ENCODE data around the gene CD22. TPM values are rescaled to one million over a fixed set of nuclear protein-coding genes. Genes with fewer than 3 reads are reported as not detected.

CD22 gene
- total RNA-seq, 1 experiment from 2014 or later: not detected

DNA sequence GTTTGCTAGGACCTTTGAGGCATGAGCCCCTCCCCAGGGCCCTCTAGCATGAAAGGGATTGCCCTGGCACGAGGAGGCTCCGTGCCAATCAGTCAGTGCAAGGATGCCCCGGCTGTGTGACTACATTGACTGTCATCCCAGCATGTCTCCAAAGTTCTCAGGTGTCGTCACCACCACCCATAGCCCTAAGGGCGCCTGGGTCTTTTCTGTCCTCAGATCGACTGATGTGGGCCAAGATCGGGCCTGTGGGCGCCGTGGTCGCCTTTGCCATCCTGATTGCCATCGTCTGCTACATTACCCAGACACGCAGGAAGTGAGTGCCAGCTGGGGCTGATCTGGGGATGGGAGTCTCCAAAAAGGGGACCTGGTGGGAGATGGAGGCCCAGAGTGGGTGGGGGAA lies 18.7 kb upstream of the CD22 start:
- TF ChIP-seq, protein P1, sequence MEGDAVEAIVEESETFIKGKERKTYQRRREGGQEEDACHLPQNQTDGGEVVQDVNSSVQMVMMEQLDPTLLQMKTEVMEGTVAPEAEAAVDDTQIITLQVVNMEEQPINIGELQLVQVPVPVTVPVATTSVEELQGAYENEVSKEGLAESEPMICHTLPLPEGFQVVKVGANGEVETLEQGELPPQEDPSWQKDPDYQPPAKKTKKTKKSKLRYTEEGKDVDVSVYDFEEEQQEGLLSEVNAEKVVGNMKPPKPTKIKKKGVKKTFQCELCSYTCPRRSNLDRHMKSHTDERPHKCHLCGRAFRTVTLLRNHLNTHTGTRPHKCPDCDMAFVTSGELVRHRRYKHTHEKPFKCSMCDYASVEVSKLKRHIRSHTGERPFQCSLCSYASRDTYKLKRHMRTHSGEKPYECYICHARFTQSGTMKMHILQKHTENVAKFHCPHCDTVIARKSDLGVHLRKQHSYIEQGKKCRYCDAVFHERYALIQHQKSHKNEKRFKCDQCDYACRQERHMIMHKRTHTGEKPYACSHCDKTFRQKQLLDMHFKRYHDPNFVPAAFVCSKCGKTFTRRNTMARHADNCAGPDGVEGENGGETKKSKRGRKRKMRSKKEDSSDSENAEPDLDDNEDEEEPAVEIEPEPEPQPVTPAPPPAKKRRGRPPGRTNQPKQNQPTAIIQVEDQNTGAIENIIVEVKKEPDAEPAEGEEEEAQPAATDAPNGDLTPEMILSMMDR (conservative IDR thresholded peaks at IDR 0.05): no peak
- H3K27ac ChIP-seq (ENCODE audit: insufficient read length, low read depth, low read length): no peak overlapping the region
- no CpG with 5 or more reads among the region's 12 CpGs for WGBS (ENCODE audit: extremely low coverage, insufficient read length, low lambda C conversion rate)

More for the DNA sequence above, 18.7 kb upstream of the CD22 start:
- no peaks in the 10 kb centered on the region for H3K27me3 ChIP-seq (ENCODE audit: insufficient read depth, low read length)
- no peak overlapping the region for H3K9ac ChIP-seq (ENCODE audit: extremely low read depth, insufficient read length, low read length)
- H2BK120ac ChIP-seq (ENCODE audit: low read depth, low read length, poor library complexity, severe bottlenecking): no peak overlapping the region
- Mint-ChIP-seq H3K9me3 (no peaks in the 10 kb centered on the region), H3K36me3 (ENCODE audit: insufficient read depth in 1 of 3, low read depth in 3 of 3) (peaks cover 0 to 2% (median 0%) of the 10 kb centered on the region in 3 experiments; a peak in 1 of 7 replicates), H3K27me3 (ENCODE audit: low read depth) (no peaks in the 10 kb centered on the region; the same call in 1 of the 2 replicates), H3K4me1 (peaks cover 0 to 4% of the 10 kb centered on the region in 2 experiments; a peak in 1 of 4 replicates), H3K4me3 (no peak overlapping the region), H3K27ac (no peak overlapping the region)
- no peaks in the 10 kb centered on the region for H3K79me2 ChIP-seq (ENCODE audit: insufficient read depth, low read length)
- no peak overlapping the region for H4K8ac ChIP-seq (replicated peaks; ENCODE audit: insufficient read length, low read depth, low read length)
- H2BK20ac ChIP-seq (ENCODE audit: low read depth, low read length, poor library complexity, severe bottlenecking): no peak overlapping the region
- no peaks in the 10 kb centered on the region for H4K20me1 ChIP-seq (ENCODE audit: control insufficient read depth, insufficient read depth, insufficient read length)
- H3K4me2 ChIP-seq (ENCODE audit: insufficient read depth, insufficient read length, low read length): no peak overlapping the region
- H4K5ac ChIP-seq (ENCODE audit: insufficient read length, low read depth, low read length): no peak overlapping the region
- no peak for DNase-seq
- no peak overlapping the region for H3K14ac ChIP-seq (ENCODE audit: insufficient read depth, low read length)
- no peaks in the 10 kb centered on the region; the same call in 1 of the 2 replicates for H3K4me1 ChIP-seq (ENCODE audit: insufficient read depth, low read length)
- no peak overlapping the region for H3K18ac ChIP-seq (ENCODE audit: insufficient read length, low read depth, low read length)
- H3K79me1 ChIP-seq (ENCODE audit: insufficient read depth, low read depth, low read length, poor library complexity, severe bottlenecking): no peaks in the 10 kb centered on the region
- H3T11ph ChIP-seq (ENCODE audit: low read length): no peak overlapping the region
- no peaks in the 10 kb centered on the region for H3K9me3 ChIP-seq (ENCODE audit: control insufficient read depth, low read depth, low read length)
- H4K91ac ChIP-seq (ENCODE audit: insufficient read length, low read depth, low read length): no peak overlapping the region
- no peak overlapping the region for H2BK15ac ChIP-seq (ENCODE audit: low read depth, low read length)
- H2BK5ac ChIP-seq (ENCODE audit: insufficient read length, low read length): no peak overlapping the region
- no peak overlapping the region for H3K4ac ChIP-seq (ENCODE audit: low read depth, low read length)
- H3K23ac ChIP-seq (ENCODE audit: insufficient read length, low read depth, low read length): no peak overlapping the region
- H3K56ac ChIP-seq (ENCODE audit: insufficient read length, low read depth, low read length): no peak overlapping the region
- H2AK5ac ChIP-seq (ENCODE audit: insufficient read length, low read length): no peak overlapping the region
- no peak overlapping the region for H2BK12ac ChIP-seq (ENCODE audit: insufficient read length, low read depth, low read length)
- H3K23me2 ChIP-seq (ENCODE audit: insufficient read length, low read depth, low read length, poor library complexity, severe bottlenecking): no peaks in the 10 kb centered on the region
- H2AFZ ChIP-seq (ENCODE audit: low read length): no peak overlapping the region

All from H9 (cell line).